NCI-H510A treated with DMSO at 0.1 percent for 48 hours (cell line): ENCODE measurements around the gene S100A6.
"Not testable (repeated sequence)": the region's sequence is repeated elsewhere in the genome, so short reads cannot be mapped to it uniquely, and the experiment has no call there.

ENCODE experiments used
- DNase-seq: peaks from one replicate; lab custom pipeline; 2025; lab: John Stamatoyannopoulos, UW

Gene S100A6

GRCh38 chr1:153531638-153532037 lies 4.2 kb downstream of the S100A6 start:
- no peak for DNase-seq

GRCh38 chr1:153527683-153528040 lies 8.1 kb downstream of the S100A6 start:
- no peak for DNase-seq

GRCh38 chr1:153527023-153527682 lies 8.6 kb downstream of the S100A6 start:
- DNase-seq: no peak

- peak; percentile 30 for DNase-seq
Observed at GRCh38 chr1:153526132-153526543, 9.7 kb downstream of the S100A6 start.

- DNase-seq: no peak
Observed at GRCh38 chr1:153525088-153525728, 10.6 kb downstream of the S100A6 start.

GRCh38 chr1:153522353-153523048 lies 13.3 kb downstream of the S100A6 start:
- DNase-seq: not testable (repeated sequence)

GRCh38 chr1:153521808-153522207 lies 14.0 kb downstream of the S100A6 start:
- DNase-seq: not testable (repeated sequence)

- no peak for DNase-seq
Observed at GRCh38 chr1:153520818-153521476, 14.8 kb downstream of the S100A6 start.

GRCh38 chr1:153520137-153520691 lies 15.6 kb downstream of the S100A6 start:
- not testable (repeated sequence) for DNase-seq

GRCh38 chr1:153519242-153519641 lies 16.5 kb downstream of the S100A6 start:
- no peak for DNase-seq

GRCh38 chr1:153515504-153516394 lies 20.0 kb downstream of the S100A6 start:
- DNase-seq: peak; percentile 73

GRCh38 chr1:153513666-153514065 lies 22.1 kb downstream of the S100A6 start:
- no peak for DNase-seq

- no peak for DNase-seq
Observed at GRCh38 chr1:153513023-153513422, 22.8 kb downstream of the S100A6 start.

GRCh38 chr1:153510984-153511410 lies 24.8 kb downstream of the S100A6 start:
- peak; percentile 86 for DNase-seq

- DNase-seq: peak; percentile 47
Observed at GRCh38 chr1:153509729-153510354, 25.9 kb downstream of the S100A6 start.

- DNase-seq: no peak
Observed at GRCh38 chr1:153509036-153509435, 26.8 kb downstream of the S100A6 start.

GRCh38 chr1:153507926-153508583 lies 27.7 kb downstream of the S100A6 start:
- DNase-seq: no peak

GRCh38 chr1:153506831-153507413 lies 28.9 kb downstream of the S100A6 start:
- DNase-seq: no peak

- DNase-seq: no peak
Observed at GRCh38 chr1:153506386-153506785, 29.4 kb downstream of the S100A6 start.

GRCh38 chr1:153505576-153505975 lies 30.2 kb downstream of the S100A6 start:
- no peak for DNase-seq
